Endothelial cell of umbilical vein (primary cell): ENCODE results near the gene ABCA7. TPM values are rescaled to one million over a fixed set of nuclear protein-coding genes. Genes with fewer than 3 reads are reported as not detected.

Source experiments
- BruUV-seq: library from RNA; stranded (reverse); fragments of 400-500 nt; replicated peaks from 2 replicates; lab custom pipeline; 2021; lab: Mats Ljungman, UMichigan
- CTCF ChIA-PET: fragments of 300-600, 350-600 bp; sonication (Branson Sonifier 250); formaldehyde crosslinking; loops from one replicate; lab custom pipeline; 2021; ENCODE audit warnings: antibody characterized with exemption, inconsistent platforms; lab: Charles Lee
- POLR2A ChIA-PET: fragments of 300-600, 350-600 bp; sonication (Branson Sonifier 250); formaldehyde crosslinking; loops from one replicate; lab custom pipeline; 2021; ENCODE audit warnings: antibody characterized with exemption, inconsistent platforms; lab: Charles Lee
- DNase-seq: peaks from one replicate; pipeline ENCODE4 v3.0.0-alpha.2; 2011; ENCODE audit warnings: low read depth, low spot score
- FAIRE-seq: peaks from 2 replicates; lab custom pipeline; 2011; peaks lifted over from hg19 to GRCh38; lab: Jason Lieb, UNC
- H2AFZ ChIP-seq: 2 replicates; pipeline ENCODE4 v1.6.0; 2012; ENCODE audit warnings: low read depth, low read length, control low read depth, inconsistent platforms
- H3K27ac ChIP-seq: 2 replicates; pipeline ENCODE4 v1.5.1; 2011; ENCODE audit warnings: low read depth, mild to moderate bottlenecking, control low read depth, low read length, moderate library complexity; ENCODE audit not compliant: insufficient read depth
- H3K27me3 ChIP-seq, 2 experiments: 2 replicates each; pipeline versions ENCODE4 v1.6.0 to v1.6.1; 2011; ENCODE audit warnings: low read length in 2 of 2, mixed read lengths in 1 of 2; ENCODE audit not compliant: control insufficient read depth in 2 of 2, insufficient read depth in 2 of 2
- H3K36me3 ChIP-seq, 2 experiments: 2 replicates in 1 of 2; 3 replicates in 1 of 2; pipeline ENCODE4 v1.5.1; 2011; ENCODE audit warnings: low read length in 2 of 2, mild to moderate bottlenecking in 1 of 2, moderate library complexity in 1 of 2; ENCODE audit not compliant: control insufficient read depth in 2 of 2, insufficient read depth in 2 of 2; ENCODE audit errors: extremely low read depth in 1 of 2
- H3K4me1 ChIP-seq: 3 replicates; pipeline ENCODE4 v1.5.1; 2011; ENCODE audit warnings: mild to moderate bottlenecking, low read length; ENCODE audit not compliant: control insufficient read depth, insufficient read depth; ENCODE audit errors: extremely low read depth
- H3K4me2 ChIP-seq: 2 replicates; pipeline ENCODE4 v1.6.1; 2011; ENCODE audit warnings: low read length, control low read depth, mixed read lengths; ENCODE audit not compliant: insufficient read depth
- H3K4me3 ChIP-seq, 3 experiments: fragments of 200-600 bp in 1 of 3; sonication (generic), shearing (Covaris generic) in 1 of 3; replicated peaks in 1 of 3; 2 replicates each; pipeline ENCODE4 v1.5.1; 2011 to 2016; ENCODE audit warnings: control low read depth in 3 of 3, low read length in 3 of 3, mild to moderate bottlenecking in 2 of 3, inconsistent platforms in 1 of 3, low read depth in 1 of 3, moderate library complexity in 1 of 3; ENCODE audit not compliant: insufficient read depth in 1 of 3
- H3K79me2 ChIP-seq: 2 replicates; pipeline ENCODE4 v1.6.0; 2012; ENCODE audit warnings: low read length, inconsistent platforms; ENCODE audit not compliant: control insufficient read depth, insufficient read depth
- H3K9ac ChIP-seq: replicated peaks from 2 replicates; pipeline ENCODE3; 2011; ENCODE audit warnings: low read length, control low read depth; ENCODE audit not compliant: insufficient read depth; ENCODE audit errors: extremely low read depth
- H3K9me1 ChIP-seq: replicated peaks from 3 replicates; pipeline ENCODE4 v1.6.0; 2011; ENCODE audit warnings: mild to moderate bottlenecking, low read length; ENCODE audit not compliant: control insufficient read depth, insufficient read depth; ENCODE audit errors: extremely low read depth
- H3K9me3 ChIP-seq: replicated peaks from 2 replicates; pipeline ENCODE4 v1.5.1; 2012; ENCODE audit warnings: low read length, inconsistent platforms; ENCODE audit not compliant: control insufficient read depth, insufficient read depth
- H4K20me1 ChIP-seq: replicated peaks from 2 replicates; pipeline ENCODE3; 2011; ENCODE audit warnings: mild to moderate bottlenecking, low read length; ENCODE audit not compliant: control insufficient read depth, insufficient read depth; ENCODE audit errors: extremely low read depth
- CTCF ChIP-seq, 2 donors: IDR thresholded peaks; 1 replicate in 1 of 2; 2 replicates in 1 of 2; pipeline ENCODE4 v1.5.1; 2011; ENCODE audit warnings: low read length in 2 of 2, mild to moderate bottlenecking in 2 of 2, moderate library complexity in 2 of 2, control low read depth in 1 of 2, inconsistent platforms in 1 of 2, low read depth in 1 of 2; ENCODE audit not compliant: insufficient read depth in 1 of 2; ENCODE audit errors: extremely low read depth in 1 of 2
- EZH2 ChIP-seq: IDR thresholded peaks from 2 replicates; pipeline ENCODE4 v1.6.1; 2012; ENCODE audit warnings: borderline replicate concordance, low read depth, mild to moderate bottlenecking, moderate library complexity, low read length, inconsistent platforms; ENCODE audit not compliant: severe bottlenecking
- FOS ChIP-seq: IDR thresholded peaks from 2 replicates; pipeline ENCODE4 v1.6.1; 2011; ENCODE audit warnings: mild to moderate bottlenecking, low read length, moderate library complexity, borderline replicate concordance; ENCODE audit not compliant: insufficient read depth
- GATA2 ChIP-seq: IDR thresholded peaks from 2 replicates; pipeline ENCODE4 v1.7.0; 2011; ENCODE audit warnings: low read depth, mild to moderate bottlenecking, moderate library complexity, mixed read lengths, low read length; ENCODE audit not compliant: insufficient read length, insufficient read depth
- JUN ChIP-seq: IDR thresholded peaks from 2 replicates; pipeline ENCODE4 v1.6.1; 2011; ENCODE audit warnings: borderline replicate concordance, low read depth; ENCODE audit not compliant: insufficient read length, insufficient read depth
- MAX ChIP-seq: IDR thresholded peaks from 2 replicates; pipeline ENCODE4 v1.6.1; 2011; ENCODE audit not compliant: insufficient read depth, insufficient read length
- MYC ChIP-seq: IDR thresholded peaks from one replicate; pipeline ENCODE4 v1.6.1; 2011; ENCODE audit warnings: mild to moderate bottlenecking, low read depth, low read length
- POLR2A ChIP-seq: IDR thresholded peaks from 2 replicates; pipeline ENCODE4 v1.6.1; 2012; ENCODE audit warnings: low read depth, mild to moderate bottlenecking, control low read depth, low read length
- POLR2AphosphoS5 ChIP-seq: IDR thresholded peaks from 2 replicates; pipeline ENCODE4 v1.6.1; 2012; ENCODE audit warnings: low read depth, mild to moderate bottlenecking, control low read depth, low read length, moderate library complexity; ENCODE audit not compliant: insufficient read depth
- dilution Hi-C: fragments of 300-500 bp; cut with MboI; formaldehyde crosslinking; loops from one replicate; pipeline ENCODE4 v1.15.0; 2019; ENCODE audit warnings: low sequenced_read_pairs; ENCODE audit not compliant: extremely low pct_ligation_motif_present
- intact Hi-C: fragments of 100-400 bp; cut with micrococcal nuclease; formaldehyde crosslinking; loops from one replicate; pipeline ENCODE4 v1.10.0; 2022
- polyA plus RNA-seq, 4 experiments: library from polyadenylated mRNA; depleted of rRNA in 3 of 4; stranded (reverse) in 3 of 4; unstranded in 1 of 4; fragments of >200 nt; gene quantifications; 2 replicates each; pipeline versions ENCODE4 v1.2.1 to v1.2.3, GENCODE V29; 2011 to 2012; ENCODE audit warnings: missing spikeins in 1 of 4
- total RNA-seq: library from RNA; stranded (reverse); gene quantifications from 2 replicates; pipeline ENCODE4 v1.2.3, GENCODE V29; 2021

The ABCA7 gene
- total and polyA plus RNA-seq, 2 donors (not counting 3 experiments of a cell fraction or from before 2014, with no cell fraction given): 5.7 to 9.8 TPM

- no TSS peak for BruUV-seq
- no peaks in the 10 kb centered on the region for H3K36me3 ChIP-seq
- H3K27ac ChIP-seq: no peak overlapping the region
- dilution Hi-C loops (no loop called here), intact Hi-C loops (no loop called here)
- no peak overlapping the region for H3K4me3 ChIP-seq
- no peak for DNase-seq
- ChIA-PET POLR2A (interaction anchor here (1.4 kb wide), 1 partner anchor 23 kb away, joined by 4 read pairs; the partner anchor contains the start of gene GPX4), CTCF (interaction anchor here (0.6 to 3.7 kb wide), 5 partner anchors 10 to 119 kb away, joined by 3 to 14 read pairs (median 3); partner anchors contain the start of genes ARHGAP45 and GPX4)
- FAIRE-seq: no peak
- H4K20me1 ChIP-seq: no peaks in the 10 kb centered on the region
- H3K4me1 ChIP-seq: no peaks in the 10 kb centered on the region
- no peak overlapping the region for H3K4me2 ChIP-seq
- H3K27me3 ChIP-seq: no peaks in the 10 kb centered on the region
- H3K9me1 ChIP-seq: no peaks in the 10 kb centered on the region
- no peak overlapping the region for H2AFZ ChIP-seq
- H3K9me3 ChIP-seq: no peaks in the 10 kb centered on the region
- TF ChIP-seq POLR2A (no peak), MYC (no peak), CTCF (IDR thresholded peaks at IDR 0.05; ENCODE audit: extremely low read depth in 1 of 2, insufficient read depth in 1 of 2, low read depth in 1 of 2, low read length in 2 of 2) (no peak), POLR2AphosphoS5 (no peak), EZH2 (no peak), GATA2 (no peak), MAX (no peak), FOS (no peak), JUN (no peak)
- no peak overlapping the region for H3K9ac ChIP-seq
- no peaks in the 10 kb centered on the region for H3K79me2 ChIP-seq
These were observed 40.7 kb downstream of the ABCA7 start for GRCh38 chr19:1080360-1081161.
